SW480 (cell line): Measurements from ENCODE around the gene TMEM175.
"Not testable (repeated sequence)": the region's sequence is repeated elsewhere in the genome, so short reads cannot be mapped to it uniquely, and the experiment has no call there.

Experiments used
- DNase-seq: peaks from one replicate; pipeline ENCODE4 v3.0.0-alpha.2; 2016; ENCODE audit warnings: low spot score

Gene TMEM175

DNA sequence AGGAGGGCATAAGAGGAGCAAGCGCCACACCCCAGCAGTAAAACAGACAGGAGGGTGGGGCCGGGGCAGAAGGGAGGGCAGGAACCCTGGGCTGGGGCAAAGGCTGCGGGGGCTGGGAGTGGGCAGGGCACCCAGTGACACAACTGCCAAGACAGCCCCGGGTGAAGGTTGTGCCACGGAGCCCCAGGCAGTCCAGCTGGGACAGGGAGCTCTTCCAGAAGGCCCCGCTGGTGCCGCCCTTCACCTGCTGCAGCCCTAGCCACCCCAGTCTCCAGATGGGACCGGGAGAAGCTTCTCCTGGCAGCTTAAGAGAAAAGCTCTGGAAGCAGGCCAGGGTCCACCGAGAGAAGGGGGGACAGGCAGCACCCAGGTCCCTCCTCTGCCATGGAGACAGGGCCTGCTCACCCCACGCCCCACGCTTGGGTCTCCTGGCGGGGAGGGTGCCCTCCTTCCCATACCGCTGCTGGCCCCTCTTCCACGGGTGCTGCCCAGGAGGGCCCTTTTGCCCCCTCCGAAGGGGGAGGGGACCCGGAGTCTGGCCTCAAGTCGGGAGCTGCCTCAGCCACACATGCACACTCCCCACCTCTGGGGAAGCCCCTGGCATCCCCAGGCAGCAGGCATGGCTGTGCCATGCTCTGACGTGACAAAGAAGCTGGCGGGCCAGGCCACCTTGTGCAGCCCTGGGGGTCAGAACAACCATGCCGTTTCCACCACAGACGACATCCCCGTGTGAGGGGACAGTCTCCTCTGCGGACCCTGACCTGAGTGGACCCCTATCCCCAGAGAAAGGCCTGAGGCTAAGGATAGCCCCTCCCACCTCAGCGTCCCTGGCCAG, 39.6 kb downstream of the TMEM175 start:
- no peak for DNase-seq

DNA sequence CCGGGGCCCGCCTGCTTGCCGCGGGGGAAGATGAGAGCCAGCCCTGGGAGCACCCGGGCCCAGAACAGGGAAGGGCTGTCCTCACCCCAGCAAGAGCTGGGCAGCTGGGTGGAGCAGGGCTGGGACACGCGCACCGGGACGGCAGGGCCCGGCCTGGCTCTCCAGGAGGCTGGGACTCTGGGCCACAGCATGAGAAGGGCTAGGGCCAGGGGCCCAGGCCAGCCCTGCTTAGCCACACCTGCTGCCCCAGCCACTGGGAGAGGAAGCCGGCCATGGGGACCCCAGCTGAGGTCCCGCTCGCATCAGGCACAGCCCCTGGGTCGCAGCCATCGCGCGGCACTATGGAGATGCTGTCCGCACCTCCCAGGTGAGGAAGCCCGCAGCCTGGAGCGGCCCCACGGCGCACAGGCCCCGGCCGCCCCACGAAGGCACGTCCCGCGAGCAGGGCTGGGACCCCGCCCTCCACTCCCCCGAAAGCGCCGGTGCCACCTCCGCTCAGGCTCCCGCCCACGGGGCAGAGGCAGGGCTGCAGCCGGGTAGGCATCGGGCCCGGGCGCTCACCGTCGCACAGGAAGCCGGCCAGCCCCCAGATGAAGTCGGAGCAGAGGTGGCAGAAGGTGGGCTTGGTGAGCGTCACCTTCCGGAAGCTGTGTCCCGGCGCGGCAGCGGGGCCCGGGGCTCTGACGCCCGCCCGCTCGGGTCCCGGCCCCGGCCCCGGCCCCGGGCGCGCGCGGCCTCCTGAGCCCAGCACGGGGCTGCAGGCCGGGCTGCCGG, 40.6 kb downstream of the TMEM175 start:
- no peak for DNase-seq

DNA sequence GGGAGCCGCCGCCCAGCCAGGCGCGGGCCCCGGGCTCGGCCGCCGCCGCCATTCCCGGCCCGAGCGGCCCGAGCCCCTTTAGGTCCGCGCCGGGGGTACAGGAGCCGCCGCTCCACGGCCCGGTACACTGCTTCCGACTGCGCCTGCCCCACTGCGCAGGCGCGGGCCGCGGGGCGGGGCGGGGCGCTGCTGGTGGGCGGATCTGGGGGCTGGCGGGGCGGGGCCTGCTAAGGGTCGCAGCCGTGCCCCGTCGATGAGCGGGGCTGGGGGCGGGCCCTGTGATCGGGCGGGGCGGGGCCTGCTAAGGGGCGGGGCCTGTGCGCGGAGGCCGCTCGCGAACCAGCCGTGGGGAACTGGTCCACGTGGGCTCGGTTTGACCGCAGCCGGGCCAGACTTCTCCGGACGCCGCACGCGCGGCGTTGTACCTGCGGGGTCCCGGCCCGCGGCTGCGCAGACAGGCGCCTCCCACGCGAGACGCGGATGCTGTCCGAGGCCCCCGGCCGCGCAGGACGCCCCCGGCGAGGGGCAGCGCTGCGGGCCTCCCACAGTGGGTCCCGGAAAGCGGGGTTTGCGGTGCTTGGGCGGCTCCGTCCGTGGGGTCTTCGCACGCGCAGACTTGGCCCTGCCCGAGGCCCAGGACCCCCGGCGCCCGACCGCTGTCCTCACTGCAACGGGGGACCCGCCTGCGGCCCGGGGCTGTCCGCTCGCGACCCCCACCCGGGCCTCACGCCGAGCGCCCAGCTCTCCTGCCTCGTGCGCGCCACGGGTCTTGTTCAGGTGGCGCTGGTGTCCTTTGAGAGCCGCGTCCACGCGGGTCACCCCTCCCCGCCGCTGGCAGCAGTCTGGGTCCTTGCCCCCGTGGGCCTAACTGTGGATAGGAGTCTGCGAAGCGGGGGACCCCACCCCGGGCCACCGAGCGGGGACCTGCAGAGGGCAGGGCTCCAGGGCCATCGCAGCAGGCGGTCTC, 41.5 kb downstream of the TMEM175 start, which contains the start of gene DGKQ:
TSS of gene DGKQ (minus strand) at position 139 of the 967 bp plus-strand sequence. CDS start at position 52, 87 bp downstream.
- peak; percentile 57 for DNase-seq

DNA sequence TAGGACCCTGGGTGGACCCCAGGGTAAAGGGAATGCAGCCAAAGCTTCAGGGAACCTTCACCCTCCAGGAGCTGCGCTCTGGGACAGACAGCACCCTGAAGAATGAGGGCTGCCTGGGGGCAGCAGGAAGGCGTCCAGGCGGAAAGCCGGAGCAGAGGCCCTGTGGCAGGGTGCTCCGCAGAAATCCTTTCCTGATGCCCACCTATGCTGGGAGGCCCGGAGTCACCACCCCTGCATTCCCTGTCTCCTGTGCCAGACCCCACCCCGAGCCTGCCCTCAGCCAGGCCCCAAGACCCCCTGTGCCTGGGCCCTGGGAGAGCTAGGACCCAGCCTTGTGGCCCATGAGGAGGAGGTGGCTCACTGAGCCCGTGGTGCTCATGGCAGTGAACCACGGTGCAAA, 42.4 kb downstream of the TMEM175 start:
- no peak for DNase-seq

DNA sequence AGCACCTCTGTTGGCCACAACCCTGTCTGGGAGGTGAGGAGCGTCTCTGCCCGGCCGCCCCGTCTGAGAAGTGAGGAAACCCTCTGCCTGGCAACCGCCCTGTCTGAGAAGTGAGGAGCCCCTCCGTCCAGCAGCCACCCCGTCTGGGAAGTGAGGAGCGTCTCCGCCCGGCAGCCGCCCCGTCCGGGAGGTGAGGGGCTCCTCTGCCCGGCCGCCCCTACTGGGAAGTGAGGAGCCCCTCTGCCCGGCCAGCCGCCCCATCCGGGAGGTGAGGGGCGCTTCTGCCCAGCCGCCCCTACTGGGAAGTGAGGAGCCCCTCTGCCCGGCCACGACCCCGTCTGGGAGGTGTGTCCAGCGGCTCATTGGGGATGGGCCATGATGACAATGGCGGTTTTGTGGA, 43.8 kb downstream of the TMEM175 start:
- DNase-seq, result not testable (repeated sequence)

DNA sequence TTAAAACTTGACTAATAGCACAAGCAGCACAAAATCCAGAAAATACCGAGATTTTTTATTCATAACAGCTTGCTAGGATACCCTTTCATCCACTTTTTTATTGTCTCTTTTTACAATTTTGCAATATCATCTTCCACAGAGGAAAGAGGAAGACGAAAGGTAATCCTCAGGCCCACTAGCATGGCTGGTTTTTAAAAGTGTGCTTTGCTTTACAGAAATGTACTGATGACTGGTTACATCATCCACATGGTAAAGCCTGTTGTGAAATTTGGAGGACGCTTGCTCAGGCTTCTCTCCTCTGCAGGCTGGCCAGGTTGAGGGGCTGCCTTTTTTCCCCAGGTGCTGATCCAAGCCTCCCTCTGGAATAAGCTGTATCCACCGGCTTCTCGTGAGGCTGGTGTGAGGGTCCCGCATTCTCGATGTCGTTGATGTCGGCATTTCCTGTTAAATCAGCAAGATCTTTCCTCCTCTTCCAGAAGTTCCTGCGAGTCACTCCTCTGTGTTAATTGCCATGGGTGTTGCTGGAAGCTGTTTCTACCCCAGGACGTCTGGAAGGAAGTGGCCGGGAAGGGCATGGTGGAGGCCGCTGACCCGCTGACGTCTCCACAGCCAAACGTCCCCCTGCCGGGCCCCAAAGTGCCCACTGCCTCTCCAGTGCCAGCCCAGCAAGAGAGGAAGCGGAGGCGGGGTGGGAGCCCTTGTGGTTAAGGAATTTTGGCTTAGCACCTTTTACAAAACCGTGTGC, 46.9 kb downstream of the TMEM175 start:
- DNase-seq, result no peak

DNA sequence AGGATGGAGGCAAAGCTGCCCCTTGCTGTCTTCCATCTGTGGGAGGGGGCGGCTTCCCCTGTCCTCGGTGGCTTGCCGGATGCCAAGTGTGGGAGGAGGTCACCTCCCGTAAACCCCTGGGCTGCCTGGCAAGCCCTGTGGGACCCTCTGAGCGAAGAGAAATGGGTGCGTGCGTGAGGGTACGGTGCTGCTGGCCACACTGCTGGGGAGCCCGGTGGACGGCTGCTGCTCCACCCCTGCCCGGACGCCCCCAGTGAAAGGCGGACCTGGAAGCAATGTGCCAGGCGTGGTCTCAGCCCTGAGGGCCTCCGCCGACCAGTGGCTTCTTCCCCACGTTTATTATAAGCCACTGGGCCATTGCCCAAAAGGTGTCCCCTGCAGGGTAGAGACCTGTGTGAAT, 50.0 kb downstream of the TMEM175 start:
- no peak for DNase-seq

DNA sequence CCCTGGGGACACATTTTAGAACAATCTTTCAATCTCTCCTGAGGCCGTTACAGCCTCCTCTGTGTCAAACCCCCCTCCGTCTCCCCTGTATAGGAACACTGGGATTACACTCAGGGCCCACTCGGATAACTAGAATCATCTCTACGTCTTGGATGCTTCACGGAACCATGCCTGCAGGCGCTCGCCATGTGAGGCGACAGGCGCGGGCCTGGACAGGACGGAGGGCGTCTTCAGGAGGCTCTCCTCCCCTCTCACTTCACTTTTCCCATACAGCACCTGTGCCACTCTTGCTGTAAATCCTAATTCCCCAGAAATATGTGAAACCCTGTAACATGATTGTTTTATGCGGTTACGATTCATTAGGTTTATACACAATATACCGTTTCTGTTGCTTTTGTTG, 50.6 kb downstream of the TMEM175 start:
- no peak for DNase-seq

DNA sequence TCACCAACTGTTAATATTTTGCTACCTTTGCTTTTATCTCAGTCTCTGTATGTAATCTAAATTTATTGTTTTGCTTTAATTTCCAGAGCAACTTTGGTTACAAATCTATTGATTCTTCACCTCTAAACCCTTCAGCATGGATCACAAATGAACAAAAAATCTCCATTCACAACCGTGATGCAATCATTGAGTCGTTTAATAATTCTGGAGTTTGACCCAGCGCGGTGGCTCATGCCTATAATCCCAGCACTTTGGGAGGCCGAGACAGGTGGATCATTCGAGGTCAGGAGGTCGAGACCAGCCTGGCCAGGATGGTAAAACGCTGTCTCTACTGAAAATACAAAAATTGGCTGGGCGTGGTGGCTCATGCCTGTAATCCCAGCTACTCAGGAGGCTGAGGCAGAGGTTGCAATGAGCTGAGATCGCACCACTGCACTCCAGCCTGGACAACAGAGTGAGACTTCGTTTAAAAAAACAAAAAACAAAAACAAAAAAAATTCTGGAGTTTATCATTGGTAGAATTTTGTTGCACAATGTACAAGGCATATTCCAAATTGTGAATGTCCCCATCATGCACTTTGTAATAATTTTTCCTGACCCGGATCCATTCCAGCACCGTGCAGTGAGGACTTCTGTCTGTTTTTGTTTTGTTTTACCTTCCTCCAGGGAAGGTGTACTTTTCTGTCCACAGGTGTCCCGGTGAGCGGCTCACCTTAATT, 52.2 kb downstream of the TMEM175 start:
- no peak for DNase-seq

DNA sequence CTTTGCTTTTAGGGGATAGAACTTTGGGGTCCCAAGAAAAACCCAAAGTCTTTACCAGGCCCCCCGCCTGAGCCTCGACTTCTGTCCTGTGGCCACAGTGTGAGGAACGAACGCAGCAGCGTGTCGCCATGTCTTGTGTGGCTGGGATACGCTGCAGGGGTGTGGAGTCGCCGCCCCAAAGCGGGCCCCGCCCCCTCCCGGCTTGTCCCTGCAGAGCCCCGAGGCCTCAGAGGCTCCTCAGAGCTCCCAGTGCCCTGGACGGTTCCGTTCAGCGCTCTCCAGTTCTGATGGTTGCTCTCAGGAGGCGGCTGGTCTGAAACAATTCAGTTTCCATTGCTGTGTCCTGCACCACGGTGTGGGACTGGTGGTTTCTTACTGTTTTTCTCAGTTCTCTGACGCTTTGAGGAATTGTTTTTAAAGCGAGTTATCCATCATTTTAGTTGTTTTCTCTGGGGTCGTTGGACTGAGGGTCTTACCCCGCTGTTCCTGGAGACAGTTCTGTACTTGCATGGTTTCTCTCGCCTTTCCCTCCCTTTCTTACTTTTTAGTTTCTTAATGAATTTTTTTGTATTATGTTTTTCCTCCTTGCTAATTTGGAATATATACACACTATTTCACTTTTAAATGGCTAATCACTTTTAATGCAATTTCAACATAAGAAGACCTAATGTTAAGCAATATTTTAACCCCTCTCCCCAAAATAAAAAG, 53.0 kb downstream of the TMEM175 start:
- peak; percentile 64 for DNase-seq

DNA sequence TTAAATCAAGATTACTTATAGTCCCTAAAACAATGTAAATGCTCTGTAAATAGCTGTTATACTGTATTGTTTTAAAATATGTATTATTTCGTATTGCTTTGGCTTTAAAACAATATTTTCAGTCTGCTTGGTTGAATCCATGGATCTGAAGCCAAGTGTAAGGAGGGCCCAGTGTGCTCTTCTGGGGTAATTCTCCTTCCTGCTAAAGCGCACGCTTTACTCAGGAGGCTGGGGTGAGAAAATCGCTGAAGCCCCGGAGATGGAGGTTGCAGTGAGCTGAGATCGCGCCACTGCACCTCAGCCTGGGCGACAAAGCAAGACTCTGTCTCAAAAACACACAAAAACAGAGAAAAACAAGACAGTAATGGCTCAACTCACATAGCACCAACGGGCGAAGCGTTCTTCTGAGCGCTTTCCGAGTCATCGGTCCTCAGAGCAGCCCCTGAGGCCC, 54.2 kb downstream of the TMEM175 start:
- no peak for DNase-seq

DNA sequence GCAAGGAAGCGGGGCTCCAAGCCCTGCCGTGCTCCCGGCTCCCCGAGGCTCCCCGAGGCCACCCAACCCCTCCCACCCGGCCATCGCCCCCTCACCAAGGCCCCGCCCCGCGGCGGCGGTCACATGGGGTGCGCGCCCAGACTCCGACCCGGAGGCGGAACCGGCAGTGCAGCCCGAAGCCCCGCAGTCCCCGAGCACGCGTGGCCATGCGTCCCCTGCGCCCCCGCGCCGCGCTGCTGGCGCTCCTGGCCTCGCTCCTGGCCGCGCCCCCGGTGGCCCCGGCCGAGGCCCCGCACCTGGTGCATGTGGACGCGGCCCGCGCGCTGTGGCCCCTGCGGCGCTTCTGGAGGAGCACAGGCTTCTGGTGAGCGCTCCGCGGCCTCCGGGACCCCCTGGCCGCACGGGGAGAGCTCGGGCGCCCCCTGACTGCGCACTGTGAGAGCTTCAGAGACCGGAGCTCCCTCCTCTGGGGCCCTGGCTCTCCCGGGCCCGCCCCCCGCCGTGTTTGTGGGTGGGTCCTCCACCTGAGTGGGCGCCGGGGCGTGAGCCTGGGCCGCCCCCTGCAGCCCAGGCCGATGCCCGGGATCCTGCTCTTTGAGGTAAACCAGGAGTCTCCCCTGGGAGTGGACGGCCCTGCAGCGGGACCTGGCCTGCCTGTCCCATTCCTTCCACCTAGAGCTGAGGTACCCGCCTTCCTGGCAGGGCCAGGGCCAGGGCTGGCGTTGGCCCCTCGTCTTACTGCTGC, 54.8 kb downstream of the TMEM175 start, which contains the start of gene IDUA:
TSS of gene IDUA (plus strand) at position 166 of the 745 bp plus-strand sequence. CDS start at position 207, 41 bp downstream.
- DNase-seq, result peak; percentile 77

DNA sequence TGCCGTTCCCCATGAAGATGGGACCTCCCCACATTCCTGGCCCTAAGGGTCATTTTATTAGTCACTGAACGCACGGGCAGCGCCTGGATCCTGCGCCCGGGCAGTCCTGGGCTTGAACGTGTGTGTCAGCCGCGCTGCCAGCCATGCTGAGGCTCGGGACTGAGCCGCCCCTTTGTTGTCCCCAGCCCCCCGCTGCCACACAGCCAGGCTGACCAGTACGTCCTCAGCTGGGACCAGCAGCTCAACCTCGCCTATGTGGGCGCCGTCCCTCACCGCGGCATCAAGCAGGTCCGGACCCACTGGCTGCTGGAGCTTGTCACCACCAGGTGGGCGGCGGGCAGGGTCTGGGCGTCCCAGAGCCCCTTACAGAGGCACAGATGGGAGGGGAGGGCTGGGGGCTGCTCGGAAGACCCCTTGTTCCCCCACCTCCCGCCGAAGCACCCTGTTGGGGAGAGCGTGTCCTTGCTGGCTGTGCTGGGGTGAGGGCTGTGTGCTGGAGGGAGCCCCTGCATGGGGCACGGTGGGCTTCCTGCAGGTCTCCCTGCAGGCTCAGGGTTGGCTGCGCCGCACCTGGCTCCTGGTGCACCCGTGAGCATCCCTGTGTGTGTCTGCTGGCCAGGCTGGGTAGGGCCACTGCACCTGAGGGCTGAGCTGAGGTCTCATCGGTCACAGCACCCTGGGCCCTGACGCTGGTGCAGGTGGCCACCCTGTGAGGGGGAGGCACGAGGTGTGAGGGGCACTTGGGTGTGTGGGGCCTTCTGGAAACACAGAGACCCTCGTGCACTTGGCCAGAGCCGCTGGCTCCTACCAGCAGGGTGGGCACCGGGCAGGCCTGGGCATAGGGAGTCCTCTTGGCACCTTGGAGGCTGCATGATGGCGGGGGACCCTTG, 55.6 kb downstream of the TMEM175 start:
- DNase-seq, result no peak

DNA sequence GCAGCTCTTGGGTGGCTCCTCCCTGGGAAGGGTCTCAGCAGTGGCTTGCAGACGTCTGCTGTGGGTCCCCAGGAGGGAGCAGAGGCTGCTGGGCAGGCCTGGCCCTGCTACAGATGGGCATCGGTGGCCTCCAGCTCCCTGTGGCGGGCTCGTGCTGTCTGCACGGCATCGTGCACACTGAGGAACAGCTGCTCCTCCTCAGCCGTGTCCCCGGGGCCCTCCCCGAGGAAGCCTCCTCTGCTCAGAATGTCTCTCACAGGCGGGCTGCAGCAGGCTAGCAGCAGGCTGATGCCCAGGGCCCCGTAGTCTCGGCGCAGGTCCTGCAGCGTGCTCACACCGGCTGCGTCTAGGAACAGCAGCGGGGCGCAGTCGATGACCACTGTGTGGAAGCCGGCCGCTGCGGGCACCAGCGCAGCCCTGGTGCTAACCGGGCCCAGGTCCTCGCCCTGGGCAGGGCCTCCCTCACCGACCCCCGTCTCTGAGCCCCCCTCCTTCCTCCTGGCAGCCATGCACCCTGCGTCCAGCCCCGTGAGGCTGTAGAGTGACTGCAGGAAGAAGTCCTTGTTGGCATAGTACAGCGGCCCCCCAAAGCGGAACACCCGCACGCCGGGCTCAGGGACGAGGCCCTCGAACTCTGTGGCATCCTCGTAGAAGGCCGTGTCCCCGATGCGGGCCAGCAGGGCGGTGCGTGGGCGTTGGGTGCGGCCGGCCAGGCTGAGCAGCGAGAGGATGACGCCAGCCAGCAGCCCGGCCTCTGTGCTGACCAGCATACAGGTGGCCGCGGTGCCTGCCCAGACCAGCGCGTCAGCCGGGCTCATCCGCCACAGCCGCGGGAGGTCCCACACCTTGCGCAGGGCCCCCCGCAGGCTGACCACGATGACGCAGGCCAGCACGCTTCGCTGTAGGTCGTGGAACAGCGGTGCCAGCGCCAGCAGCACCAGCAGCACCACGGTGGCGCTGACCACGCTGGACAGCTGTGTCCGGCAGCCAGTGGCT, 56.8 kb downstream of the TMEM175 start:
- no peak for DNase-seq

DNA sequence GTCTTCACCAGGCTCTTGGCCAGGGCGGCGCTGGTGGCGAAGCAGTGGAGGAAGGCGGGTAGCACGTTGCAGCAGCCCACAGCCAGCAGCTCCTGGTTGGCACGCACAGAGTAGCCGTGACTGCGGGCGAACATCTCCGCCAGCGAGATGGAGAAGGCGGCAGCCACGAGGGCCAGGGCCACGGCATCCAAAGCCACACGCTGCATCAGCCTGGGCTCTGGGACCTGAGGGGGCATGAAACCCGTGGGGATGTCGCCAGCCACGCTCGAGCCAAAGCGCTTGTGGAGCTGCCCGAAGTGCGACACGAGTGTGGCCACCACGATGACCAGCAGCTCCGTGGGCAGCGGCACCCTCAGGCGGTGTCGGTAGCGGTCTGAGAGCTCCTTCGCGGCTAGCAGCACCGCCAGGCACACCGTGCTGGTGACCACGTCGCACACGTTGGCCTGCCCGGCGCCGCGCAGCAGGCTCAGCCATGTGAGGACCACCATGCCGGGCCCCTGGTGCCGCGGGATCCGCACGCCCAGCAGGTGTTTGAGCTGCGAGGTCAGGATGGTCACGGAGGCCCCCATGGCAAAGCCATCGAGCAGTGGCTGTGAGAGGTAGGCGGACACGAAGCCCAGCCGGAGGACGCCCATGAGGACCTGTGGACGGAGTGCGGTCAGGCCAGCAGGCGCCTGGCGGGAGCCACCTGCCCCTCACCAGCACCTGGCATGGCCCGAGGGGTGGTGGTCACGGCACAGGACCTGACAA, 57.6 kb downstream of the TMEM175 start:
- DNase-seq, result no peak
